ENCODE results near the gene PRDM16.
A peak's percentile ranks its signal among the peaks of the same experiment; 100 is the strongest.

PRDM16 gene

GRCh38 chr1:3306583-3307291 lies 237.7 kb downstream of the PRDM16 start:
- peak; percentile 65 for DNase-seq (ENCODE audit: low read depth)

GRCh38 chr1:3307359-3307758 lies 238.4 kb downstream of the PRDM16 start:
- no peak for DNase-seq (ENCODE audit: low read depth)

- DNase-seq (ENCODE audit: low read depth): no peak
Observed at GRCh38 chr1:3308053-3308452, 239.1 kb downstream of the PRDM16 start.

DNA sequence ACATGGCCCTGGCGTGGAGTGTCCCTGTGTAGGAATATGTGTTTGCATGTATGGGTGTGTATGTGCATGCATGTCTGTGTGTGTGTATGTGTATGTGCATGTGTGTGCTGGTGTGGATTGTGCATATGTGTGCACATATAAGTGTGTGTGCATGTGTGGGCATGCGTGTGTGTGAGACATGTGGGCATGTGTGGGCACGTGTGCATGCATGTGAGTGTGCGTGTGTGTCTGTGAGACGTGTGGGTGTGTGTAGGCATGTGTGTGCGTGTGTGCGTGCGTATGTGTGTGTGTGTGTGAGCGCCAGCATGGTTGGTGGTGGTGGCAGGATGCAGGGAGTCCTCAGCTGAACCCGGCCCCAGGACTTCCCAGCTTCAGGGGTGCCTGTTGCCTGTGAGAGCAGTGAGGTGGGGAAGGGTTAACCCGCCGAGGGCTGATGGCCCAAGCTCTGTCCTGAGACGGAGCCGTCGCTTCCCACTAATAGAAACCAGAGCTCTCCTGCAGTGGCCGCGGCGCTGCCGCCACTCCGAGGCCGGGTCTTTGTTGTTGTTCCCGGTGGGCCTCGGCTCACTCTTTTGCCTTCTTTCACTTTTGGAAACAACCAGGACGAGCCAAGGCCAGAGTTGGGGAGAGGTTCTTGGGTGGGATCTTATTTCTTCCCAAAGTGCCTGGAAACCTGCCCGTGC lies 241.9 kb downstream of the PRDM16 start:
- DNase-seq (ENCODE audit: low read depth): no peak

- DNase-seq (ENCODE audit: low read depth): no peak
Observed at GRCh38 chr1:3311711-3312110, 242.7 kb downstream of the PRDM16 start.

DNA sequence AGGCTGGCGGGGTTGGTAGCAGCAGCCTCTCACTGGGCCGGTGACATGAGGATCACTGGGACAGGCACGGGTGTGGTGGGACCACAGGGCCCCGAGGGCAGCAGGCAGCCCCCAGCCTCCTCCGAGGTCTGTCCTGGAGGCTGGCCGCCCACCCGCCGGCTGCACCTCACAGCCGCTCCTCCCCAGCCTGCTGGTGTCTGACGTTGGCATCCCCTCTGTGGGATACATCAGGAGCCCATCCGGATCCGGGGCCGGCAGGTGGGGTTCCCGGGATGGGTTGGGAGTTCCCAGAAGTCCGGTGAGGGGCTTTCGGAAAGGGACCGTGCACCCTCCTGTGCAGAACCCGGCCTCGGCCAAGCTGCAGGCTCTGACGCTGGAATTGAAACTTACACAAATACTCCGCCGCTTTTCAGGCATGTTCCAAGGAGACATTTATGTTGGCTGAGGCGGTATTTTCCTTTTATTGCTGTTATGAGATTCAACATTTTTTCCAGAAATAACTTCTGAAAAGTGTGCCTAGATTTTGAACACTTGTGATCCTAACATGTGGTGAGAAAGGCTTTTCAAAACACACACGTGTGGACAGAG lies 243.4 kb downstream of the PRDM16 start:
- DNase-seq (ENCODE audit: low read depth): no peak

GRCh38 chr1:3312898-3313575 lies 244.0 kb downstream of the PRDM16 start:
- DNase-seq (ENCODE audit: low read depth): peak; percentile 95

DNA sequence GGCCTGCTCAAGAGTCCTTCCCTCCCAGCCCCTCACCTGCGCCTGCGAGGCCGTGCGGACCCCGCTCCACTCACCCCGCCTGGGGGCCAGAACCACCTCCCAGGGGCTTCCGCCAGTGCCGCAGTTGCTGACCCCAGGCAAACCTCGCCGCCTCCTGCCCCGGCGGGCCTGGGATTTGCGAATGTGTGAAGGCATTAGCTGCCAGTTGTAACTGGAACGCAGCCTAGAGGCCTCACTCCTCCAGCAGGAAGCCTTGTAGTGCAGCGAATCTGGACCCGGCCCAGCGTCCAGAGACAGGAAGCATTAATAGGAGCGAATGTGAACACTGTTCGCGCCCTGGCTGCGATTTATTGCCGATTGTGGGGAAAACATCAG lies 244.6 kb downstream of the PRDM16 start:
- peak; percentile 46 for DNase-seq (ENCODE audit: low read depth)

DNA sequence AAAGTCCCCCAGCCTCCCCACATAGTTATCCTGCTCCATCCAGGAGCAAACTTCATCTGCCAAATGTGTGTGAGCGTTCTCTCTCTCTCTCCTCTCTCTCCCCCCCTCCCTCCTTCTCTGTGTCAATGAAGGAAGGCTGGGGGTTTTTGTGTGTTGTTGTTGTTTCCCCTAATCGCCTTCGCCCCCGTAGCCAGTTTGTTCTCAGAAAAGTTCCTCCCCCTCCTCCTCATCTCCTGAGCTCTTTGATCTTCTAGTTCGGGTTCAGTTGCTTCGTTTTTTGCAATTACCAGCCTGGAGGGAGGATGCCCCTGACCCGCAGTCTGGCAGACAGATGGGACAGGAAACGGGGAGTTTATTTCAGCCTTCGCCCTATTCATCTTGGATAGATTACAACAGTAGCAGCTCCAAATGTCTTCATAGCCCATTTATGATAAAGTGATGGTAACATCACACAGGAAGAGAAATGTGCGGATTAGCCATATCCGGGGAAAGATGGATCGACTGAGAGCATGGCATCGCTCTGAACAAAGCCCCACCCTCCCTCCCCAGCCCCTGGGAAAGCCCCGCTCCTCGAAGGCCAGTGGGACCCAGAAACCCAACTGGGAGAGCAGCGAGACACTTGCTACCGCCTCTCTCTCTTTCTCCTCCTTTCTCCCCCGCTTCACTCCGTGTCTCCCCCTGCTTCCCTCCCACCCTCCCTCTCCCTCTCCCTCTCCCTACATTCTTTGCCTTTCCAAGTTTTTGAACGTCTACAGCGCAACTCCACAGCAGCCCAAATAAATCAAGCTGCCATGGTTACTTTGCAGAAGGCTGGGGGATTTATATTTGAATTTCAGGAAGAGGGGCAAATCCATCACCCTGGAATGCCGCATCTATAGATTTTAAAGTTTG lies 245.7 kb downstream of the PRDM16 start:
- DNase-seq (ENCODE audit: low read depth): no peak

GRCh38 chr1:3315399-3316339 lies 246.7 kb downstream of the PRDM16 start:
- no peak for DNase-seq (ENCODE audit: low read depth)

DNA sequence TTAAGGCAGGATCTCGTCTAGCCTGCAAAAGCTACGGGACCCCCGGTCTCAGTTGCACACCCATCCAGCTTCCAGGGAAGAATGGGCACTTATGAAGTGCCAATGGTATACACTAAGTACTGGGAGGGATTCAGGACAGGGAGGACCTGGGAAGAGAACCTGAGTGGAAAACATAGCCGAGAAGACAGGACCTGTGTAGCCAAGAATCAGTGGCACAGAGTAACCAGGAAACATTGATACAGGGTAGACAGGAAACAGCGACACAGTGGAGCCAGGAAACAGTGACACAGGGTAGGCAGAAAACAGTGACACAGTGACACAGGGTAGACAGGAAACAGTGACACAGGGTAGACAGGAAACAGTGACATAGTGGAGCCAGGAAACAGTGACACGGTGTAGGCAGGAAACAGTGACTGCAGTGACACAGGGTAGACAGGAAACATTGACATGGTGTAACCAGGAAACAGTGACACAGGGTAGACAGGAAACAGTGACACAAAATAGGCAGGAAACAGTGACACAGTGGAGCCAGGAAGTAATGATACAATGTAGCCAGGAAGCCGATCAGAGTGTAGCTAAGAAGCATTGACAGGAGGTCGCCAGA lies 247.4 kb downstream of the PRDM16 start:
- DNase-seq (ENCODE audit: low read depth): no peak

- no peak for DNase-seq (ENCODE audit: low read depth)
Observed at GRCh38 chr1:3317456-3317855, 248.5 kb downstream of the PRDM16 start.

GRCh38 chr1:3318329-3318728 lies 249.3 kb downstream of the PRDM16 start:
- no peak for DNase-seq (ENCODE audit: low read depth)

- DNase-seq (ENCODE audit: low read depth): no peak
Observed at GRCh38 chr1:3319874-3320245, 250.9 kb downstream of the PRDM16 start.

DNA sequence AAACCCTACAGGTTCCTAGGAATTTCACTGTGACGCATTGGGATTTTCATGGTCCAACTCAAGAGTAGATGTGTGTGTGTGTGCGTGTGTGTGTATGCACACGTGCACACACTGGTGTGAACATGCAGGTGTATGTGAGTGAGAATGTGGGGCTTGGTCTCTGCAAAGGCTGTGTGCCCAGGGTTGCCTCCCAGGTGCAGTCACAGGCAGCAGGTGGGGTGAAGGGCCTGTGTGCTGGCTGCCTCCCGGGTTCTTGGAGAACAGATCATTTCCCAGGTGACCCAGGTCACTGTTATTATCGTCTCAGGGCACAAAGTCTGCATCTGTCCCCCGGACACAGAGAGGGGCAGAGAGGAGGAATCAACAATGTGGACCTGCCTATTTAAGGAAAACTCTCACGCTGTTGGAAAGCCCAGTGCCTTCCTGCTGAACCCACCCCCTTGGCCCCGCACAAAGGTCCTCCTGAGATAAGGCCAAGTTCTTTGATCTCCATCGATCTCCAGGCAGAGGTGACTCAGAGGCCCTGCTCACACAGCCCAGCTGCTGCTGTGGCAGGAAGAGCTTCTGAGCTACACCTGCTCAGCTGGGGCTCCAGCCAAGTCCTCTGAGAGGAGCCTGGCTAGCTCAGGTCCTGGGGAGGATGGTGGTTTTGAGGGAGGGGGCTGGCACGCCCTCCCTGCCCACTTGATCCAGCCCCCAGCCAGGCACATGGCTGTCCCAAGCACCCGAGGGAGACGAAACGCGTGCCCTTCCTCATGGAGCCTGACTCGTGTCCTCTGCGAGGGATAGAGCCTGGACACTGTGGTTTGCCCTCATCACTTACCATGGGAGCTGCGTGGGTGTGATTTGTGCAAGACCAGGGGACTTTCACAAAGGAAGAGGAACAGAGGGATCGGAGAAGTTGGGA lies 251.5 kb downstream of the PRDM16 start:
- DNase-seq (ENCODE audit: low read depth): no peak

- no peak for DNase-seq (ENCODE audit: low read depth)
Observed at GRCh38 chr1:3321559-3322449, 252.8 kb downstream of the PRDM16 start.

GRCh38 chr1:3322450-3323020 lies 253.5 kb downstream of the PRDM16 start:
- no peak for DNase-seq (ENCODE audit: low read depth)
